NCI-H2029 (cell line): ENCODE data around the gene C18orf54.
A peak's percentile ranks its signal among the peaks of the same experiment; 100 is the strongest.

Experiments used
- DNase-seq: peaks from one replicate; lab custom pipeline; 2025; lab: John Stamatoyannopoulos, UW

C18orf54 gene

GRCh38 chr18:54387631-54388030 is 29.9 kb downstream of the C18orf54 start:
- DNase-seq = no peak

GRCh38 chr18:54388203-54389142 is 30.8 kb downstream of the C18orf54 start:
- DNase-seq = no peak

DNA sequence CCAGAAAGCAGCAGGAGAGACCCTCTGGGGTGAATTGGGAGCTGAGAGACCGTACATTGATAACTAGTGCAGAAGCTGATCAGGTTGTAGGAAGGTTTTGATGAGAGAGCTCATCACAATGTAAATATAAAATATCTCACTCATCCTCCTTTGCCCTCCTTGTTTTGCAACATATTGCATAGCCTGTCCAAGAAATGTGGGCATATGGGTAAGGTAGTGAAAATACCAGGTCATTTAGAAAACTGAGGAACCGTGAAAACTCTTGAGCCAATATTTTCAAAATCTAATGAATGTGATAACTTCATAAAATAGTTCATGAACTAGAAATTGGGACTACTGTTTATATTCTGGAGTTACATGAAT is 31.4 kb downstream of the C18orf54 start:
- no peak for DNase-seq

DNA sequence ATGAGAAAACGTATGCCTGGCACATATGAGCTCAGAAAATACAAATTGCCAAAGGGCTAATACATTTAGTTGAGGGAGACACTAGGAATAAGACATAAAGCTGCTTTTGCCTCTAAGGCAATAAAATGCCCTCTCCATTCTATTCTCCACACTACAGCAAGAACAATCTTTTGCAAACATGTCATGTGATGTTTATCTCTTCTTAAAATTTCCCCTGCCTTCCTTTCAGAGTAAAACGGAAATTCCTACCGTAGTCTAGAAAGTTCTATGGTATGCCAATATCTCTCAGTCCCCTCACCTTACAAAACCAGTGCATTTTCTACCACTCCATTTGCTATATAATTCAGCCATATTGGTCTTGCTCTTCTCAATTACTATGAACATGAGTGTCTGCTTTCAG is 33.1 kb downstream of the C18orf54 start:
- DNase-seq = no peak

DNA sequence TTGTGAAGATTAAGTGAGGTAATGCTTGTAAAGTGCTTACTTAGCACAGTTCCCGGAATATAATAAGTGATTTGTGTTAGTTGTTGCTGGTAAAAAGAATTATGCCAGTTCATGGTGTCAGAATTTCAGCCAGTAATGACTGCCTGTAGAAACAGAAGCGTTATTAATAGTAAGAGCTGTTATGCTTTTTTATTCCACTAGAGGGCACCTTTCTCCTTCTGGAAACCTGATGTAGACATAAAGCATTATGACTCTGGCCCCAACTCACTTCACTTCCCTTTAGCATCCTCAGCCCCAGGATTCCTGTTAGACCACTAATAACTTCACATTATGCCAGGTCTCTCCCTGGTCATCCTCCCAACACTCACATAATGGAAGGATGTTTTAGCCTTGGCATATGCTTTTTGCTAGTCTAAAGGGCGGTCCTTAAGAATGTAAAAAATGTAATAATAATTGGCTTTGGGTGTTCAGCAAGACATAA is 34.9 kb downstream of the C18orf54 start:
- peak; percentile 8 for DNase-seq

DNA sequence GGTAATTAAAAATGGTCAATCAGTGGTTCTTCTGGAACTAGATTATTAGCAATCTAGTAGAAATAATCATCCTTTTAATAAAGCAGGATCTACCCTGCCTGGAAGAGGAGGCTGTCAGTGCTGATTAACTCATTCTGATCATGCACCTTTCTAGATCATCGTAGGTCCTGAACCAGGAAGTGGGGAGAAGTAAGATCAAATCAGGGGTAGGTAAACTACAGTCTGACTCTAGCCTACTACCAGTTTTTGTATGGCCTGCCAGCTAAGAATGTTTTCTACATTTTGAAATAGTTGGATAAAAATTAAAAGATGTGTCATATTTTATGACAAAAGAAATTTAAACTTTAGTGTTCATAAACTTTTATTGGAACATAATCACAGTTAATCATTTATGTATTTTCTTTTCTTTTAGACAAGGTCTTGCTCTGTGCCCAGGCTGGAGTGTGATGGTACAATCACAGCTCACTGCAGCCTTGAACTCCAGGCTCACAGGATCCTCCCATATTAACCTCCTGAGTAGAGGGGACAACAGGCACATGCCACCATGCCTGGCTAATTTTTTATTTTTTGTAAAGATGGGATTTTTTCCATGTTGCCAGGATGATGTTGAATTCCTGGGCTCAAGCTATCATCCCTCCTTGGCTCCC is 36.1 kb downstream of the C18orf54 start:
- DNase-seq = no peak

DNA sequence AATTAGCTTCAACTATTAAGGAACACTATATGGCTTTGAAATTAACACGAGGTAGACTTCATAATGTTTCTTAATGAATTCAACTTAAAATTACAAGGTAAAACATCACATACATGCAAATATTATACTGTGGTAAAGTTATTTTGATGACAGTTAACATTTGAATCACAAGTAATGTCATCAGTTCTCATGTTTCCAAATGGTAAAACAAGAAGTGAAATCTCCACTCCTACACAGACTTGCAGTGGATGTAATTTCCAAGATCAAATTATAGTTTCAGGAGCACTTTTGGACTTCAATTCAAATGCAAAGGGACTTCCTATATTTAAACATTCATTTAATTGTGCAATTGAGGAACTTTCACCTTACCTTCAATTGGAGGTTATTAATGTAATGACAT is 39.1 kb downstream of the C18orf54 start:
- no peak for DNase-seq

DNA sequence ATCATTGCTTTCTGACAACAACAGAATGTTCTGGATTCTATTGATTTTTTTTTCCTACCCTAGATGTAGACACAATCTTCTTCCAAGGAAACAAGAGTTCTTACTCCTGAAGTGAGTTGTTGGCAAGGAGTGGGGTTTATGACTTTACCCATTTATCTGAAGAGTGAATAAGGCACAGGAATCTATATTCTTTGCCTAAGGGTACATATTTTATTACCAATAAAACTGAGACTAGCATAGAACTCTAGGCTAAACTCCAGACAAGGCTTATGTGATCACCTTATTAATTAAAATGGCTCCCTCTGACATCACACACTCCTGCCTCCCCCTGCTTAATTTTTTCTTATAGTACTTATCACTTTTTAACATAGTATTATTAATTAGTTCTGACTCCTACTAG is 47.6 kb downstream of the C18orf54 start:
- DNase-seq = no peak

DNA sequence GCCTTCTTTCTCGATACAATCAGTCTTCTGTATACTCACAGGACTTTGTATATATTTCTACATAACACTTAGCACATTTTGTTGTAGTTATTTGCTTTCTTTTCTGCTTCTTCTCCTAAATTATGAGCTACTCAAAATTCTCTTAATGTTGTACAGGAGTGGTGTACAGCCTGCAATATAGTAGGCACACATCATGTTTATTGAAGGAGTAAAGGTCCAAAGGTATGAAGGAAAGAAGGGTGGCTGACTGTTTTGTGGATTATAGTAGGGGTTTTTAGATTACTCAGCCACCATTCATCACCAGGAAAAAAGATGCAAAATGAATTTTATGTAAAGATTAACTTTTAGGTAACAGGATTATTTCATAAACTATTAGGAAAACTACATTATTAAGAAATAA is 54.1 kb downstream of the C18orf54 start:
- no peak for DNase-seq

- no peak for DNase-seq
Measured at GRCh38 chr18:54415086-54415485, 57.4 kb downstream of the C18orf54 start.

- DNase-seq = no peak
Measured at GRCh38 chr18:54416436-54416835, 58.7 kb downstream of the C18orf54 start.

DNA sequence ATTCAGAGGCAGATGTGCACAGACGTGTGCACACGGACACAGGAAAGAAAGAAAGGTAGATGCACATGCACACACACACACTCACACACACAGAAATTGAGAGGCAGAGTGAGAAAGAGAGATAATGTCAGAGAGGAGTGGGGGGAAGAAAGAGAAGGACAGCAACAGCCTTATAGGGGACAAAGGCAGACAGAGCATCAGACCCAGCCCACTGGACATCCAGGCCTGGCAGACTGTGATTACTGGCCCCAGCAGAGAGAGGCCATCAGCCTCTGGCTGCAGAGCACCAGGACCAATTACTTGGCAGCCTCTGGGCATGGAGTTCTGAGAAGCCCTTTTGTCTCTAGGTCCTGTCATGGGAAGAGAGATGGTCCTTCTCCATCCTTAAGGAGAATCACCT is 66.1 kb downstream of the C18orf54 start:
- no peak for DNase-seq

DNA sequence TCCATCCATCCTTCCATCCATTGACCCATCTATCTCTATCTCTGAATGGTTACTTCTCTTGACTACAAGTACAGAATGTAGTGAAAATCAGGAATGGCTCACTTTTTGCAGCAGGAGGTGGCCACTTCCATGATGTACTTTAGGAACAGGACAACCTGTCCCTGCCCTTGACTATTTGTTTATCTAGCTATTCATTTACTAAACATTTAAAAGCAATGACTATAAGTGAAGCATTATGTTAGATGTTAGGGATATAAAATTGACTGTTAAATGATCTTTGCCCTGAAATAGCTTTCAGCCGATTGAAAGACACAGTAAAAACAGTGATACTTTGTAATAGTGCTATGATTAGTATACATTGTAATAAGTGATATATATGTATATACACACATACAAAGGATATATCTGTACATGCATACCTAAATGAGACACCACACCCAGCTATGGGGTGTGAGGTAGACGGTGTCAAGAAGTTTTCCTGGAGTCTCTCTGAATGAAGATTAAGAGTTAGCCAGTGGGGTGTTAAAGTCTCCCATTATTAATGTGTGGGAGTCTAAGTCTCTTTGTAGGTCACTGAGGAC is 68.5 kb downstream of the C18orf54 start:
- DNase-seq = no peak
